Uterus (tissue), 4 donors: ENCODE data around the gene MYH16. TPM values are rescaled to one million over a fixed set of nuclear protein-coding genes. Genes with fewer than 3 reads are reported as not detected.

Source experiments
- DNase-seq, 2 donors: peaks; one replicate each; pipeline ENCODE4 v3.0.0-alpha.2; 2019 to 2020
- H3K27ac ChIP-seq, 2 donors: fragments of 200-600 bp; sonication (generic); 1 replicate in 1 of 2; 2 replicates in 1 of 2; pipeline ENCODE4 v1.5.1; 2016 to 2018
- H3K27me3 ChIP-seq, 2 donors: fragments of 200-600 bp; sonication (generic); one replicate each; pipeline ENCODE4 v1.5.1; 2018 to 2019; ENCODE audit warnings: control low read depth in 1 of 2
- H3K36me3 ChIP-seq, 2 donors: fragments of 200-600 bp; sonication (generic); one replicate each; pipeline ENCODE4 v1.5.1; 2019; ENCODE audit warnings: control low read depth in 1 of 2
- H3K4me1 ChIP-seq, 2 donors: fragments of 200-600 bp; sonication (generic); one replicate each; pipeline ENCODE4 v1.5.1; 2018 to 2019; ENCODE audit warnings: control low read depth in 1 of 2
- H3K4me3 ChIP-seq, 2 donors: fragments of 200-600 bp; sonication (generic); 1 replicate in 1 of 2; 2 replicates in 1 of 2; pipeline ENCODE4 v1.5.1; 2018 to 2019; ENCODE audit warnings: mild to moderate bottlenecking in 1 of 2
- H3K9me3 ChIP-seq, 2 donors: fragments of 200-600 bp; sonication (generic); one replicate each; pipeline ENCODE4 v1.5.1; 2019; ENCODE audit warnings: control low read depth in 1 of 2
- CTCF ChIP-seq, 4 experiments: fragments of 200-600 bp in 2 of 4; fragments of 450-650 bp in 2 of 4; sonication (generic) in 2 of 4; IDR thresholded peaks; one replicate each; pipeline ENCODE4 v1.5.1; 2016 to 2019; ENCODE audit warnings: antibody characterized with exemption in 4 of 4, mild to moderate bottlenecking in 2 of 4, moderate library complexity in 1 of 4
- POLR2A ChIP-seq, 2 donors: fragments of 450-650 bp; IDR thresholded peaks; one replicate each; pipeline ENCODE4 v1.6.1; 2016; ENCODE audit warnings: antibody characterized with exemption in 2 of 2, mild to moderate bottlenecking in 1 of 2, moderate library complexity in 1 of 2
- intact Hi-C: fragments of 100-400 bp; cut with DNase I; formaldehyde crosslinking; loops from one replicate; pipeline ENCODE4 v1.15.1; 2023; ENCODE audit warnings: low total_unique reads
- total RNA-seq, 4 donors: library from RNA; depleted of rRNA in 3 of 4; stranded (reverse); fragments of >200 nt in 3 of 4; gene quantifications; one replicate each; pipeline versions ENCODE4 v1.1.0 to v1.2.4, GENCODE V29; 2014 to 2023
- donor health status: DM: yes; HTN: yes; CAD: no.

The MYH16 gene
- total RNA-seq, 4 donors from 2014 or later: not detected

- no peaks in the 10 kb centered on the region for H3K9me3 ChIP-seq
- TF ChIP-seq POLR2A (IDR thresholded peaks at IDR 0.05): no peak
- no peak for TF ChIP-seq CTCF (IDR thresholded peaks at IDR 0.05)
- H3K4me1 ChIP-seq: no peaks in the 10 kb centered on the region
- H3K36me3 ChIP-seq: no peaks in the 10 kb centered on the region
- no peak overlapping the region for H3K27ac ChIP-seq
- intact Hi-C loops: no loop called here
- no peak overlapping the region for H3K4me3 ChIP-seq
- DNase-seq: no peak
- no peaks in the 10 kb centered on the region for H3K27me3 ChIP-seq
Observed at GRCh38 chr7:99305473-99306260, 33.0 kb downstream of the MYH16 start.

- intact Hi-C loops: no loop called here
- H3K36me3 ChIP-seq: no peaks in the 10 kb centered on the region
- H3K27me3 ChIP-seq: no peaks in the 10 kb centered on the region
- no peak overlapping the region for H3K27ac ChIP-seq
- TF ChIP-seq POLR2A (IDR thresholded peaks at IDR 0.05) (no peak), CTCF (IDR thresholded peaks at IDR 0.05) (no peak)
- H3K4me3 ChIP-seq: no peak overlapping the region
- no peaks in the 10 kb centered on the region for H3K9me3 ChIP-seq
- no peak for DNase-seq
- H3K4me1 ChIP-seq: no peaks in the 10 kb centered on the region
Observed at GRCh38 chr7:99308461-99309074, 35.9 kb downstream of the MYH16 start.

- no peaks in the 10 kb centered on the region for H3K4me1 ChIP-seq
- no peak overlapping the region for H3K4me3 ChIP-seq
- H3K27ac ChIP-seq: no peak overlapping the region
- TF ChIP-seq CTCF (IDR thresholded peaks at IDR 0.05): no peak
- TF ChIP-seq POLR2A (IDR thresholded peaks at IDR 0.05): no peak
- no peak for DNase-seq
- intact Hi-C loops: no loop called here
- no peaks in the 10 kb centered on the region for H3K9me3 ChIP-seq
- no peaks in the 10 kb centered on the region for H3K36me3 ChIP-seq
- H3K27me3 ChIP-seq: no peaks in the 10 kb centered on the region
Observed at GRCh38 chr7:99309111-99309510, 36.5 kb downstream of the MYH16 start.

GRCh38 chr7:99310004-99310403 lies 37.4 kb downstream of the MYH16 start:
- no peak for TF ChIP-seq CTCF (IDR thresholded peaks at IDR 0.05)
- TF ChIP-seq POLR2A (IDR thresholded peaks at IDR 0.05): no peak
- DNase-seq: no peak
- no peaks in the 10 kb centered on the region for H3K36me3 ChIP-seq
- no peaks in the 10 kb centered on the region for H3K9me3 ChIP-seq
- H3K27me3 ChIP-seq: no peaks in the 10 kb centered on the region
- intact Hi-C loops: loop anchor here (10.0 kb wide), 1 partner anchor 275 kb away; no protein-coding TSS in a partner anchor
- no peak overlapping the region for H3K4me3 ChIP-seq
- no peak overlapping the region for H3K27ac ChIP-seq
- H3K4me1 ChIP-seq: no peaks in the 10 kb centered on the region

GRCh38 chr7:99311702-99312101 lies 39.1 kb downstream of the MYH16 start:
- Histone ChIP-seq H3K36me3 (no peaks in the 10 kb centered on the region), H3K27ac (no peak overlapping the region), H3K4me1 (no peaks in the 10 kb centered on the region), H3K27me3 (no peaks in the 10 kb centered on the region), H3K9me3 (no peaks in the 10 kb centered on the region), H3K4me3 (no peak overlapping the region)
- TF ChIP-seq POLR2A (IDR thresholded peaks at IDR 0.05): no peak
- TF ChIP-seq CTCF (IDR thresholded peaks at IDR 0.05): no peak
- DNase-seq: no peak
- intact Hi-C loops: loop anchor here (10.0 kb wide), 1 partner anchor 277 kb away; no protein-coding TSS in a partner anchor
